Hepatocyte (in vitro differentiated cells): ENCODE results near the gene GEMIN4. TPM values are rescaled to one million over a fixed set of nuclear protein-coding genes. Genes with fewer than 3 reads are reported as not detected.

ENCODE experiments used
- DNase-seq: peaks from one replicate; pipeline ENCODE4 v3.0.0-alpha.2; 2016; ENCODE audit warnings: low spot score
- H2AFZ ChIP-seq: fragments of 200-600 bp; sonication (generic); 2 replicates; pipeline ENCODE4 v1.6.0; 2016; ENCODE audit warnings: antibody characterized with exemption, mild to moderate bottlenecking
- H3K27ac ChIP-seq: fragments of 200-600 bp; sonication (generic); 2 replicates; pipeline ENCODE4 v1.5.1; 2016; ENCODE audit warnings: mild to moderate bottlenecking
- H3K27me3 ChIP-seq: fragments of 200-600 bp; sonication (generic); 2 replicates; pipeline ENCODE4 v1.6.1; 2016
- H3K36me3 ChIP-seq: fragments of 200-600 bp; sonication (generic); replicated peaks from 2 replicates; pipeline ENCODE4 v1.5.1; 2016; ENCODE audit warnings: low read depth; ENCODE audit not compliant: insufficient read depth
- H3K4me1 ChIP-seq: fragments of 200-600 bp; sonication (generic); 2 replicates; pipeline ENCODE4 v1.5.1; 2016; ENCODE audit warnings: mild to moderate bottlenecking, moderate library complexity; ENCODE audit not compliant: insufficient read depth
- H3K4me2 ChIP-seq: fragments of 200-600 bp; sonication (generic); 2 replicates; pipeline ENCODE4 v1.6.0; 2016
- H3K4me3 ChIP-seq: fragments of 200-600 bp; sonication (generic); 2 replicates; pipeline ENCODE4 v1.5.1; 2016; ENCODE audit warnings: mild to moderate bottlenecking
- H3K79me2 ChIP-seq: fragments of 200-600 bp; sonication (generic); 2 replicates; pipeline ENCODE4 v1.6.0; 2017; ENCODE audit warnings: mild to moderate bottlenecking
- H3K9me2 ChIP-seq: fragments of 200-600 bp; sonication (generic); replicated peaks from 2 replicates; pipeline ENCODE4 v1.6.0; 2017; ENCODE audit warnings: mild to moderate bottlenecking; ENCODE audit not compliant: insufficient read depth
- H3K9me3 ChIP-seq: fragments of 200-600 bp; sonication (generic); 2 replicates; pipeline ENCODE4 v1.5.1; 2016; ENCODE audit warnings: low read depth, mild to moderate bottlenecking
- H4K20me1 ChIP-seq: fragments of 200-600 bp; sonication (generic); 2 replicates; pipeline ENCODE4 v1.6.0; 2016; ENCODE audit warnings: mild to moderate bottlenecking; ENCODE audit not compliant: insufficient read depth, poor library complexity, severe bottlenecking
- EZH2 ChIP-seq: fragments of 200-600 bp; sonication (generic); IDR thresholded peaks from 2 replicates; pipeline ENCODE4 v1.6.1; 2016; ENCODE audit warnings: antibody characterized with exemption, mild to moderate bottlenecking, borderline replicate concordance
- EZH2phosphoT487 ChIP-seq: fragments of 200-600 bp; sonication (generic); IDR thresholded peaks from one replicate; pipeline ENCODE4 v1.6.1; 2018; ENCODE audit warnings: antibody characterized with exemption, mild to moderate bottlenecking, low read depth, moderate library complexity; ENCODE audit not compliant: unreplicated experiment, severe bottlenecking
- WGBS: methylation state at CpG from one replicate; pipeline ENCODE4 v1.1.6; 2016; ENCODE audit warnings: low lambda C conversion rate; ENCODE audit errors: missing lambda C conversion rate; 5-methylcytosine and 5-hydroxymethylcytosine counted together
- polyA plus RNA-seq: library from polyadenylated mRNA; unstranded; fragments of >200 nt; fragmentation: Nextera tagmentation; extraction: Ambion mirVana; gene quantifications from 2 replicates; pipeline ENCODE4 v1.2.1, GENCODE V29; 2016
- total RNA-seq: library from RNA; depleted of rRNA; stranded (reverse); fragments of >200 nt; gene quantifications from 2 replicates; pipeline ENCODE4 v1.2.3, GENCODE V29; 2014
- TF ChIP-seq, protein P1 (sequence below): fragments of 200-600 bp; sonication (generic); IDR thresholded peaks from 2 replicates; pipeline ENCODE4 v1.5.1; 2016; ENCODE audit warnings: antibody characterized with exemption, mild to moderate bottlenecking; ENCODE audit not compliant: poor library complexity

Gene GEMIN4
- total and polyA plus RNA-seq, 2 experiments from 2014 or later = 12.0 to 12.8 TPM

DNA sequence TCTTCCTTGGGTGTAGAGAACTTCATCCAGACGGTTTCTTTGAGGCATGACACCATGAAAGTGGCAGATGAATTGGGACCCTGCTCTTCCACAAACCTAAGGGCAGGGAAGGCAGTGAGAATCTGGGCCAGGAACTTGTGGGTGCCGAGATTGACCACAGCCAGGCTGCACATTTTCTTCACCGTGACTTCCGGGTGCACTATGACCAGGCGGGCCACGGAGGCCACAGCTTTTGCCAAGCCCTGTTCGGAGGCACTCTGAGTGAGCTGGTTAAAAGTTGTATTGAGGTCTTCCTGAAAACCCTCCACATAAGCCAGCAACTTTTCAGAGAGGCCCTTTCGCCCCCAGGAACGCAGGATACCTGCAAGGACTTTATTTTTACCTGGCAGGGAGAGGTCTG, 5.9 kb downstream of the GEMIN4 start:
- no peak for DNase-seq
- H3K4me1 ChIP-seq = peaks cover 8% of the 10 kb centered on the region
- TF ChIP-seq EZH2 = no peak
- TF ChIP-seq EZH2phosphoT487 = no peak
- TF ChIP-seq, protein P1, sequence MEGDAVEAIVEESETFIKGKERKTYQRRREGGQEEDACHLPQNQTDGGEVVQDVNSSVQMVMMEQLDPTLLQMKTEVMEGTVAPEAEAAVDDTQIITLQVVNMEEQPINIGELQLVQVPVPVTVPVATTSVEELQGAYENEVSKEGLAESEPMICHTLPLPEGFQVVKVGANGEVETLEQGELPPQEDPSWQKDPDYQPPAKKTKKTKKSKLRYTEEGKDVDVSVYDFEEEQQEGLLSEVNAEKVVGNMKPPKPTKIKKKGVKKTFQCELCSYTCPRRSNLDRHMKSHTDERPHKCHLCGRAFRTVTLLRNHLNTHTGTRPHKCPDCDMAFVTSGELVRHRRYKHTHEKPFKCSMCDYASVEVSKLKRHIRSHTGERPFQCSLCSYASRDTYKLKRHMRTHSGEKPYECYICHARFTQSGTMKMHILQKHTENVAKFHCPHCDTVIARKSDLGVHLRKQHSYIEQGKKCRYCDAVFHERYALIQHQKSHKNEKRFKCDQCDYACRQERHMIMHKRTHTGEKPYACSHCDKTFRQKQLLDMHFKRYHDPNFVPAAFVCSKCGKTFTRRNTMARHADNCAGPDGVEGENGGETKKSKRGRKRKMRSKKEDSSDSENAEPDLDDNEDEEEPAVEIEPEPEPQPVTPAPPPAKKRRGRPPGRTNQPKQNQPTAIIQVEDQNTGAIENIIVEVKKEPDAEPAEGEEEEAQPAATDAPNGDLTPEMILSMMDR = no peak
- no peak overlapping the region for H3K4me3 ChIP-seq
- H3K79me2 ChIP-seq = peaks cover 28% of the 10 kb centered on the region
- no peaks in the 10 kb centered on the region for H3K9me2 ChIP-seq
- H2AFZ ChIP-seq = no peak overlapping the region
- 93% methylated on average over 9 of the region's 9 CpGs for WGBS
- H3K36me3 ChIP-seq = no peaks in the 10 kb centered on the region
- H3K27ac ChIP-seq = no peak overlapping the region
- no peaks in the 10 kb centered on the region for H4K20me1 ChIP-seq
- no peaks in the 10 kb centered on the region for H3K27me3 ChIP-seq
- no peak overlapping the region for H3K4me2 ChIP-seq
- no peaks in the 10 kb centered on the region for H3K9me3 ChIP-seq

DNA sequence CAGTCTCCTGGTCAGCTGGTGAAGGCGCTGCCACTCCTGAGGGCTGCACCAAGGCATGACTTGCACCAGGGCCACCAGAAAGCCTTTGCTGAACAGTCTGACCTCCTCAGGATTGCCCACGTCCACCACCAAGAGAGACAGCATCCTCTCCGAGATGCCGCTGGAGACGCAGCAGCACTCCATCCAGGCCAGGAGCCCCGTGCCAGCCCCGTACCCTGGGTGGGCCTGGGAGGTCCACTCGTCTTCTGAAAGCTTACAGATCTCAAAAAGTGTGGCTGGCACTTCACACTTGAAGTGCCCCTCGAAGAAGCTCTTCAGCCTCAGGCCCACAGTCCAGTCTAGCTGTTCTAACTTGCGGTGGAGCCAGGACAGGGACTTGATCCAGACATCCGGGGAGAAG, 6.7 kb downstream of the GEMIN4 start:
- Histone ChIP-seq H3K4me3 (no peak overlapping the region), H3K27ac (no peak overlapping the region), H2AFZ (no peak overlapping the region), H3K36me3 (no peaks in the 10 kb centered on the region), H3K4me2 (no peak overlapping the region), H3K79me2 (peaks cover 20% of the 10 kb centered on the region), H3K27me3 (no peaks in the 10 kb centered on the region), H3K9me3 (no peaks in the 10 kb centered on the region), H3K9me2 (no peaks in the 10 kb centered on the region), H3K4me1 (peaks cover under 1% of the 10 kb centered on the region), H4K20me1 (no peaks in the 10 kb centered on the region)
- 96% methylated on average over 11 of the region's 11 CpGs for WGBS
- TF ChIP-seq EZH2phosphoT487 (no peak), EZH2 (no peak)
- TF ChIP-seq, protein P1 = no peak
- DNase-seq = no peak

DNA sequence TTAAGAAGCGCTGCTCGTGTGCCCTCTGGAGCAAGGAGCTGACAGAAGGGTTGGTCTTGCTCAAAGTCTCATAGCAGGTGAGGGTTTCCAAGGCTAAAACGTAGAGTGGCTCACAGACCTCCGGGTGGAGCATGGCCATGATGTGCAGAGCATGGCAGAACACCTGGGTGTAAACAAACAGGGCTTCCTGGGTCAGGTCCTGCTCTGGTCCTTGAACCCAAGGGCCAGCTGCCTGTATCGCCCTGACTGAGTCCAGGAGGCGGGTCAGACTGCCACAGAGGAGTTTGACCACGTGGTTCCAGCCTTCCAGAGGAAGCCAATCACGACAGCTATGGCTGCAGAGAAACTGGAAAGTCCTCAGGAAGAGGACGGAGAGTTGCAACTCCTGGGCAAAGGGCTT, 7.1 kb downstream of the GEMIN4 start:
- Histone ChIP-seq H3K36me3 (no peaks in the 10 kb centered on the region), H3K9me2 (no peaks in the 10 kb centered on the region), H3K9me3 (no peaks in the 10 kb centered on the region), H4K20me1 (no peaks in the 10 kb centered on the region), H3K27me3 (no peaks in the 10 kb centered on the region), H3K4me1 (no peaks in the 10 kb centered on the region), H3K4me3 (no peak overlapping the region), H3K79me2 (peaks cover 15% of the 10 kb centered on the region), H3K4me2 (no peak overlapping the region), H2AFZ (no peak overlapping the region), H3K27ac (no peak overlapping the region)
- TF ChIP-seq EZH2 = no peak
- WGBS = 84% methylated on average over 9 of the region's 9 CpGs
- no peak for DNase-seq

DNA sequence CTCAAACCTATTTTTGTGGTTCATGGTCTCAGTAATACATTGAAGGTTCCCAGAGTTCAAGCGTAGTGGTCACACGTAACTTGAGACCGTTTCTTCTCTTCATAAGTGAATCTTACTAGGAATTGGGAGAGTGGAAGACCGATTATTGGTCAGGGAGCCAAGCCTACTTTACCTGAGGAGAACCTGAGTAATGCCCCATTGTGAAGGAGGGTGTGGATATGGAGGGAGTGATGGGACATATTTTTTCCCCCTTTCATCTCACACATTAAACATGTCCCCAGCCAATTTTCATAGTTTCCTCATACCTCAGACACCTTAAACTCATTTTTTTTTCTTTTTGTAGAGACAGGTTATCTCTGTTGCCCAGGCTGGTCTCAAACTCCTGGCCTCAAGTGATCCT, 8.9 kb downstream of the GEMIN4 start:
- Histone ChIP-seq H3K9me2 (no peaks in the 10 kb centered on the region), H3K27ac (no peak overlapping the region), H3K4me1 (no peaks in the 10 kb centered on the region), H4K20me1 (no peaks in the 10 kb centered on the region), H3K36me3 (no peaks in the 10 kb centered on the region), H2AFZ (no peak overlapping the region), H3K79me2 (peaks cover 17% of the 10 kb centered on the region), H3K27me3 (no peaks in the 10 kb centered on the region), H3K9me3 (no peaks in the 10 kb centered on the region), H3K4me3 (no peak overlapping the region), H3K4me2 (no peak overlapping the region)
- 96% methylated on average over 4 of the region's 4 CpGs for WGBS
- DNase-seq = no peak
- TF ChIP-seq EZH2 = no peak
